Smooth muscle cell of the brain vasculature (primary cell): Measurements from ENCODE around the gene OR5K3.

Experiments used
- DNase-seq: peaks from one replicate; pipeline ENCODE4 v3.0.0-alpha.2; 2012; ENCODE audit warnings: low read depth, low spot score

Gene OR5K3

GRCh38 chr3:98433764-98434163 is 43.3 kb downstream of the OR5K3 start:
- DNase-seq, result no peak

- no peak for DNase-seq
These were observed 43.9 kb downstream of the OR5K3 start for GRCh38 chr3:98434412-98434811.

GRCh38 chr3:98440283-98440682 is 49.8 kb downstream of the OR5K3 start:
- no peak for DNase-seq
